NT2/D1 (cell line): Measurements from ENCODE around the gene NAV2.

Experiments
- YY1 ChIP-seq: IDR thresholded peaks from 2 replicates; pipeline ENCODE4 v1.6.1; 2011; ENCODE audit not compliant: insufficient read length, insufficient read depth
- ZNF274 ChIP-seq: IDR thresholded peaks from 2 replicates; pipeline ENCODE4 v1.6.1; 2011; ENCODE audit warnings: mild to moderate bottlenecking, low read depth, low read length

DNA sequence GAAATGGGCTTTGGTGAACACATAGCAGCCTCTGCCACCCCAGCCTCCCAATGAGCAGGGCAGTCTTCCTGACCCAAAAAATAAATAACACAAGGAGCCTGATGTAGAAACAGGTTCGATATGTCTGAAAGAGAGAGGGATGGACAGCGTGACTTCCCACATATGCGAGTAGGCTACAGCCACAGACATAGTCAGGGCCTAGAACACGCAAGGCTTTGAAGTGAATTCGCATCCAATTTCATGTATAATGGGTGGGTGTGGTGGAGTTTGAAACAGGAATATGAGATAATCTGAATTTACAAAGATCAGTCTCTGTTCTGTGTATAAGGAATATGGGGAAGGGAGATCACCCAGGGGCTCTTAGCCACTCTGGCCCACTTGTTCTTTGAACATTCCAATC is 373.3 kb downstream of the NAV2 start:
- no peak for TF ChIP-seq YY1
- no peak for TF ChIP-seq ZNF274
